Measurements from ENCODE around the gene ING5.
"Not testable (repeated sequence)": the region's sequence is repeated elsewhere in the genome, so short reads cannot be mapped to it uniquely, and the experiment has no call there.

ING5 gene

DNA sequence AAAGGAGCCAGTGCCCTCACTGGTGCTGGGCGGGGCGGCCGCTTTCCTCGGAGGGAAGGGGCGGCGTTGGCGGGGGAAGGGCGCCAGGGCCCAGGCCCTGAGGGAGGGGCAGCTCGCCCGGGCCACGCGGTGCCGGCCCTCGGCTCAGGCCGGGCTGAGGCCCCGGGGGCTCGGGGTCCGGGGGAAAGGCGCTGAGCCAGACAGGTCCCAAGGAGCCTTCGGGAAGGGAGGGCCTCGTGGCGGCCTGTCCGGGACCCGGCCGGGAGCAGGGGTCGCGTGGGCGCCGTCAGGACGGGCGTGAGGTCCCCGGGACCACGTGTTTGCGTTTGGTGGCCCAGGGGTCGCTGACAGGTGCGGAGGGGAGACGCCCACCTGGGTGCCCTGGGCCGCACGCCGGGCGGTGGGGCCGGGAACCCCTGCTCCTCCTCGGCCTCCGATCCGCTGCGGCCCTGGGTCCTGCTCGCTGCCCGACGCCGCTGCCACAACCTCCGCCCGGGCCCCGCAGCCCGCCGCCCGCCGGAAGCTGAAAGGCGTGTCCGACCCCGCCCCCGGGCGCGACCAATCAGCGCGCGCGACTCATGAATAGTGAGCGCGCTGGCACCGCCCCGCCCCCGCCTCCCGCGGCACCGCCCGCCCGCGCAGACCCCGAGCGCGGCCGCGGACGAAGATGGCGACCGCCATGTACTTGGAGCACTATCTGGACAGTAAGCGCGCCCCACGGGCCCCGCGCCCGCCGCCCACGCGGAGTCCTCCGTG lies at the start of gene ING5:
Gene ING5 (plus strand): TSS at position 641 of the 756 bp plus-strand sequence. CDS start 27 bp downstream, at position 668.
- DNase-seq, result no peak

DNA sequence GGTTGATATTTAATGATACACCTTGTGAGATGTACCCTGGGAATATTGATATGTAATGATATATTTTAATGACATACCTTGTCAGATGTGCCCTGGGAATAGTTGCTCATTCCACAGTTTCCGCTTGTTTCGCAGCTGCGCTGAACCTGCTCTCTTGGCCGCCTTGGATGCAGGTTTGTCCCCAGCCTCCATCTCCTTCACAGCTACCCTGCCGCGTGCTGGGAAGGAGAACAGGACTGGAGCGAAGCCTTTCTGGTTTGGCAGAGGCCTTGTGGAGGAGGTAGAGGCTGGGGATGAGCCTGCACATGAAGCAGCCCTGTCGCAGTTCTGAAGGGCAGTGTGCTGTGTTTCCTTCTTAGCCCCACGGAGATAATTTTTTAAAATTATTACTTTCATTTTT lies 49.7 kb upstream of the ING5 start:
- no peak for DNase-seq

DNA sequence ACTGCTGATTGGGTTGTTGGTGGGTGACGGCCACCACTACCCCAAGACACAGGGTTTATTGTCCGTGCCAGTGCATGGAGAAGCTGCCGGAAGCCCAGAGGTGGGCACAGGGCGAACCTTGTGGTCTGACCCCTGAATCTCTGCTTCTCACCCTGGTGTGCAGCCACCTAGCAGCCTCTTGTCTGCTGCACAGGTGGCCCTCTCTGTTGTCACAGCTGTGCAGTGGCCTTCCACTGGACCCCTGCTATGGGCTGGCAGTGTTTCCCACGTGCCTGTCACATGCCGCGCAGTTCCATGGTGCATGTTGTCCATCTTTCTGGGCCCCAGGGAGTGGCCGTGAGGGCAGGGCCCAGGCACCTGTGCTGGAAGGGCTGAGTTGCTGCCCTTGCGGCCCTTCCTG lies 49.1 kb upstream of the ING5 start:
- DNase-seq, result no peak

DNA sequence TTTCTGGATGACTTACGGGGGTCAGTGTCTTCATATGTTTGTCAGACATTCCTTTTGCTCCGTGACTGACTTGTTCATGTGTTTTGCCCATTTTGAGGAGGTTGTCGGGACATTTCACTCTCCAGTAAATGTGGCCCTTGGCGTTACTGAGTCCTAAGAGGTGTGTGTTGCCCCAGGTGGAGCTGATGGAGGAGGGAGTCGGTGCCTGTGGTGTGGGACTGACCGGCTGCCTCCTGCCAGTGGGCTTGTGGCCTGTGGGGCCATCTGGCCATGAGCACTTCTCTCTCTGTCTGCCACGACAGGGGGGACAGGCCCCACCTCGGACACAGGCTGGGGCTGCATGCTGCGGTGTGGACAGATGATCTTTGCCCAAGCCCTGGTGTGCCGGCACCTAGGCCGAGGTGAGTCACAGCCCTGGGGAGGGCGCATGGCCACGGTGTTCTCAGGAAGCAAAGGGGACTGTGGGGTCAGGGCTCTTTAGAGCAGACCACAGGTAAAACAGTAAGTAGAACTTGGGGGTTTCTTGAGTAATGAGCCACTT lies 48.6 kb upstream of the ING5 start:
- no peak for DNase-seq

DNA sequence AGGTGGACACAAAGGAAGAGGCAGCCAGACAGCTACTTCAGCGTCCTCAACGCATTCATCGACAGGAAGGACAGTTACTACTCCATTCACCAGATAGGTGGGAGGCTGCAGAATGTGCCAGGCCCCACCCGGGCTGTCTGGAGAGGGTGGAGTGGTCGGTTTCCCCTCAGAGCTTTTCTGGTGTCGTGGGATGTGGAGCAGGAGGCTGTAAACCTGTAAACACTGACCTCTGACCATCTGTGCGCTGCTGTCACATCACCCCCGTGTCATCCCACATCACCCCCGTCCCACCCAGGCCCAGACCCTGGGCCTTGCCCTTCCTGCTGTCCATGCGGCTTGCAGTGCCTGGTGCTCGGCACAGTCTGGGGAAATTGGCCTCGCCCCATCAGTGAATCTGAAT lies 47.3 kb upstream of the ING5 start:
- DNase-seq, result no peak

DNA sequence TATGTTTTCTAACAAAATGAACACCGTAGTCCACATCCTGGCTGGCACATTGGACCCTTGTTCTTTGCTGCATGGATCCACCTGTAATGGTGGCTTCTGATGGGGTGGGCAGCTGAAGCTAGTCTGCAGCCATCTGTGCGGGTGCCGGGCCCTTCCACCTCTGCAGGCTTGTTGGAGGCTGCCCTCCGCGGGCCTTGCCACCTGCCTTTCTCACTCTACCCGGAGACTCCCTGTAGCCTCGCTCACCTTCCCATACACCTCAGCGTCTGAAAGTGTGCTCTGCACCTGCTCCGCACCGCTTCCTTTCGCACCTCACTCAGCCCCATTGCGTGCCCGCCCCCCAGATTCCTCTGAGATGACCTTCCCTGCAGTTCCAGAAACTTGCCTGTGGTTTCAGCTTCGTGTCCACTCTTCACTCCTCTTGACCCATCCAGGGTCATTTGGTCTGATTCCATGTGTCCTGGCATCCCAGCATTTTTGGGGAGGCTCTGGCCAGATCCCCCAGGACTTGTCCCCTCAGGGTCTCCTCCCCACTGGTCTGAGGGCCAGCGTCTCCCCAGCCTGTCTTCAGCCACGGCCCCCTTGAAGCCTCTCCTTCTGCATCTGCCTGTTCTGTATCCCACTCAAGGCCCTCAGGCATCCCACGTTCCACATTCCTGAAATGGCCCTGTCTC lies 46.2 kb upstream of the ING5 start:
- DNase-seq, result no peak

DNA sequence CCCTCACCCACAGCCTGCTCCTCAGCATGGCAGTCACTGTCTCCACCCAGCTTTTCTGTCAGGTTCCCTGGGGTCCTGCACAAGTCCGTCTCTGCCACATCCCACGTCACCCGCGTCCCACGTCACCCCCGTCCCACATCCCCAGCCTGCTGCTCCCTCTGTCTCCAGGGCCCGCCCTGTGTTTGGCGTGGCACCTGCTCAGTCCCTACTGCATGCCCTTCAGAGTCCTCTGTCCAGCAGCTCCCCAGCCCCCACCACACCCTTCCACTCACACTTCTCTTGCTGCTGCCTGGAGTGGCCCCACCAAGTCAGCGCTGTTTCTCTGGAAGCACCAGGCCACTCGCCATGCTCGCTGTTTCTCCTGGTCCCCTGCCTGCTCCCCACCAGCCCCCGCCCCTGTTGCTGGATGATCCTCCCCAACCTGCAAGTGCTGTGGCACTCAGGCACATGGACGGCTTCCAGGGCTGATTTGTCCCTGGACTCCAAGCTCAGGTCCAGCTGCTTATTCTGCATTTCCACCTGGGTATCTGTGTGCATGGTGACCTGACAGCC lies 45.6 kb upstream of the ING5 start:
- DNase-seq, result no peak

DNA sequence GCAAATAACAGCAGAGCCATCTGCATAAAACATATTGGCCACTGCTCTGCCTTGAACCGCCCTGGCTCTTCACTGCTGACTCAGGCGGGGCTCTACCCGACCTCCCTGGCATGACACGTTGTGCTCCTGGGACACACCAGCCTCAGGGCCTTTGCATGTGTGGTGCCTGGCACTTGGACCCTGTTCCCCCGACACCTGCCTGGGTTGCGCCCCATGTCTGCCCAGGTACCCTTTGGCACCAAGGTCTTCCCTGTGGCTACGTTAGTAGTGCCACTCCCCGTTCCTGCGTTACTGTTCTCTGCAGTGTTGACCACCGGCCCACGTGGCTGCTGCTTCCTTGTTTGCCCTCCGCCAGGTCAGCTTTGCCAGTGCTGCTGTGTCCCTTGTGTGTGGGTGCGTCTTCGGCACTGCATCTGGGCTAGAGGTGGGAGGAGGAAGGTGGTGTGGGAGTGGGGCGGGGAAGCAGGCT lies 44.0 kb upstream of the ING5 start:
- no peak for DNase-seq

DNA sequence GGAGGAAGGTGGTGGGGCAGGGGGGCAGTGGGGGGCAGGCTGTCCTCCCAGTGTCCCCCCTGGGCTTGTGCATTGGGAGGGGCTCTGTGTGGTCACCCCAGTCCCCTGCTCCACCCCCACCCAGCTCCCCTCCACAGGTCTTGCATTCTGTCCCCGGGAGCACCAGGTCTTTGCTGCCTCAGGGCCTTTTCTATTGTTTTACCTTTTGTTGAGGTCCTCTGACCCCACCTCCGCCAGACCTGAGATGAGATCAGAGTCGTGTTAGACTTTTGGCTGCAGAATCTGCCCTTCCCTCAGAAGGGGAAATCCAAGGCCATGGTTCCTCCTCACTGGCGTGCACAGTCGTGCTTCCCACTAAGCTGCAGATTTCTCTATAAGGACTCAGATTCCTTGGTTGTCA lies 43.5 kb upstream of the ING5 start:
- no peak for DNase-seq

DNA sequence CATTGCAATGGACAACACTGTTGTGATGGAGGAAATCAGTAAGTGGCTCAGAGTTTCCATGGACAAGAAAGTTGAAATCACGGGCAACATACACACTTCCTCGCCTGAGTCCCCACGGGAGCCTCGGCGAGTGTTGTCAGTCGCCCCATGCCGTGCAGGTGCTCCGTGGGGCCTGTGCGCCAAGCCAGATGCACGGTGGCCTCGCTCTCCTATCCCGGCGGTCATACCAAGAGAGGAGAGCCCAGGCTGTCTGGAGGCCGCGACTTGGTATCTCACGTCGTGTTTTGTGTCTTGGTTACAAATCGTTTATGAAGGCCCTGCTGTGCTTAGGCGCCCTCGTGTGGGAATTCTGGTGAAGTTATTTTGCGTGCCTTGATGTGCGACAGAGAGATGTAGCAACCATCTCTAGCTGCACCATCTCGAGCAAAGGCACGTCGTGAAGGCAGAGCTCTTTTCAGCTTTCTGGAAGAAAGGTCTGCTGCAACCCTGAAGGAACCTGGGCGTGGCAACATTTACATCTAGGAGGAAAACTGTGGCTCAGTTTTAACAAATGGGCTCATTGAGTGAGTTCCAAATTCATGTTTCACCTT lies 42.6 kb upstream of the ING5 start:
- DNase-seq, result no peak

DNA sequence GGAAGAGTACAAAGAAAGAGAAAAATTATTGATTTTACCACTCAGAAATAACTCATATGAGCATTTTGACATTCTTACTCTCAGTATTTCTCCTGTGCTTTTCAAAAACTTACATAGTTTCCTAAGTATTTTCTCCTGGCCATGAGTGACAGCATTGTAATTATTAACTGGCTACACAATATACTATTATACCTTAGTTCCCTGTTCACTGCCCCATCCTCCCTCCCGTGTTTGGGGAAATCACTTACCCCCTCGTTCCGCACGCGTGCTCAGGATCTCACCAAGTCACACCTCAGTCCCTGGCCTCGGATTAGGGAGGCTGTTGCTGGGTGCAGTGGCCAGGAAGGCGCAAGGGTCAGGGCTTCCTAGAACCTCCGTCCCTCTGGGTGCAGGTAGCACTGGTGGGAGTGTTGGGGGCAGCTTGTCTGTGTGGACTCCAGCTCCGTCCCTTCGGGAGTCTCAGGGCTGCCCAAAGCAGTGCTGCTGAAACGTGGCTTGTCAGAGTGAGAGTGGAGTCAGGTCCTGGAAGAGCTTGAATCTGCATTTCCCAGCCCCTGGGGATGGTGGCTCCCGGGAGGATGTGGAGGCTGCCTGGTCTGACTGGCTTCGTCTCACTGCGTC lies 41.1 kb upstream of the ING5 start:
- no peak for DNase-seq

DNA sequence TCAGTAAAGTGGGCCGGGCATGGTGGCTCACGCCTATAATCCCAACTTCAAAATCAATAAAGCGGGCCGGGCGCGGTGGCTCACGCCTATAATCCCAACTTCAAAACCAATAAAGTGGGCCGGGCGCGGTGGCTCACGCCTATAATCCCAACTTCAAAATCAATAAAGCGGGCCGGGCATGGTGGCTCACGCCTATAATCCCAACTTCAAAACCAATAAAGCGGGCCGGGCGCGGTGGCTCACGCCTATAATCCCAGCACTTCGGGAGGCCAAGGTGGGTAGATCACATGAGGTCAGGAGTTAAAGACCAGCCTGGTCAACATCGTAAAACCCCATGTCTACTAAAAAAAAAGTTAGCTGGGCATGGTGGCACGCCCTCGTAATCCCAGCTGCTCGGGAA lies 39.1 kb upstream of the ING5 start:
- not testable (repeated sequence) for DNase-seq

DNA sequence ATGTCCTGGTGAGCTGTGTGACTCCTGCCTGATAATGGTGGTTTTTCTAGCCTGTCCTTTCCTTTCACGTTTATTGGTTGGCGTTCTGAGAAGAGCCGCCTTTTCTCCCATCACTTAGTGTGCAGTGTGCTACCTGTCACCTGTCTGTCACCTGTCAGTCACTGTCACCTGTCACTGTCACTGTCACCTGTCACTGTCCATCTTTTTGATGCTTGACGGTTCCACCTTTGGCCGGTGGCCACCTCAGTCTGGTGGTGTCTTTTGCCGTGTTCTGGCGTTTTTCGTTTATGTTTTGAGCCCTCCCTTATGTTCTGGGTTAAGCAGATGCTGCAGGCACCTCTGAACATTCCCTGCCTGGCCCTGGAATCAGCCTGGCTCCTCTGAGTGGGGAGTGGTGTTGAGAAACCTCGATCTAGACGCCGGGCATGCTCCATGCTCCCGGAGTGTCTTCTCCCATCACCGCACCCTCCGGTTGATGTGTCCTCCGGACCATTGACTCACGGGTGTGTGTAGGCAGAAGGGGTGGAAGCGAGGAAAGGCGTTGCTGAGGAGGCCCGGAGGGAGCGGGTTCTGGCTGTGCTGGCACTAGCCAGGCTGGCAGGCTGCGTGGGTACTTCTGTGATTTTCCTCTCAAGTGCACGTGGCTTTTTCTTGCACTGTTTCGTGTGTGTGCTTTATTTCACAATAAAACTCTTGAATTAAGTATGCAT lies 36.0 kb upstream of the ING5 start:
- no peak for DNase-seq

DNA sequence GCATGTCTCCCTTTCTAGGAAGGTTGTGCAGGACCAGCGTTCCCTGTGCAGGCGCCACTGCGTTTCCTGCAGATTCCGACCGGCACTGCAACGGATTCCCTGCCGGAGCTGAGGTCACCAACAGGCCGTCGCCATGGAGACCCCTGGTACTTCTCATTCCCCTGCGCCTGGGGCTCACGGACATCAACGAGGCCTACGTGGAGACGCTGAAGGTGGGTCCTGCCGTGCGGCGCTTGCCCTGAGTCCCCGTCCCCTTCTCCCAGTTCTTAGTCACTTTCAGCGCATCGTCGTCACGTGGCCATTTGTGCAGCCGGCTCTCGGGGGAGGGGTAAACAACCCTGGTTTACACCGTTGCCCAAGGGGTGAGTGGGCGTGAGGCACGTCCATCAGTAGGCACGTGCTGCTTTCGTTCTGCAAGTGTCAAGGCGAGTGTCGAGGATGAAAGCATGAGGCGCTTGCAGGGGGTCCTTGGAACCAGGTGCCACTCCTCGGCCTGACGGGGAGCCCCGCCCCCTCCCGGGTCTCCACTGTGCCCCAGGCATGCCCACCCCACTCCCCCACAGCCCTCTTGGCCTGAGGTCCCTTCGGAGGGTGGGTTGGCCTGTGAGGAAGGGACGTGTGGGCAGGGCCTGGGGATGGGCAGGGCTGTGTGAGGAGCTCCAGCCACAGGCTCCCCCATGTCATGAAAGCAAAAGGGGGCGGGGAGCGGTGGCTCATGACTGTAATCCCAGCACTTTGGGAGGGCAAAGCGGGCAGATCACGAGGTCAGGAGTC lies 35.0 kb upstream of the ING5 start:
- no peak for DNase-seq

DNA sequence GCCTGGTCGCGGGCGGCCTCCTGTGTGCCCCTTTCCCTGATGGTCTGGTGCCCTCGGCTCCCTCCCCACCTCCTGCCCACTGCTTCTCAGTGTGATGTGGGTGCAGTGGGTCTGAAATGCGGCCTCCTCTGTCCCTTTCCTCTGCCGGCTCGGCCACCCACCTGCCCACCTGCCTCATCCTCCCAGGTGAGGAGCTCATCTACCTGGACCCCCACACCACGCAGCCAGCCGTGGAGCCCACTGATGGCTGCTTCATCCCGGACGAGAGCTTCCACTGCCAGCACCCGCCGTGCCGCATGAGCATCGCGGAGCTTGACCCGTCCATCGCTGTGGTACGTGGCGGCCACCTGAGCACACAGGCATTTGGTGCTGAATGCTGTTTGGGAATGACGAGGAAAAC lies 33.5 kb upstream of the ING5 start:
- DNase-seq, result no peak

DNA sequence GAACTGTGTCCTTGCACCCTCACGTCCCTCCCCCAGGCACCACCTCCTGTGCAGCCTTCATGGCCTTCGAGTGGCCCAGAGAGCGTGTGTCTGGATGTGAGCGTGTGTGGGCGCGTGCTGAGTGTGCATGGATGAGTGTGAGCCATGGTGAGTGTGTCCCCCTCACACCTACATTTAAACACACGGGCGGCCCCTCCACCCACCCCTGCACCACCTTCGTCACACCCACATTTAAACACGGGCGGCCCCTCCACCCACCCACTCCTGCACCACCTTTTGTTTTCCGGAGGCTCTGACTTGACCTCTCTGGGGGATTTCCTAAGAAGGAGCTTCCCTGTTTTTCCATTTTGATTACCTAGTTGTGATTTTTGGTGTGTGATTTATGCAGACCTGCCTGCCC lies 33.0 kb upstream of the ING5 start:
- no peak for DNase-seq

DNA sequence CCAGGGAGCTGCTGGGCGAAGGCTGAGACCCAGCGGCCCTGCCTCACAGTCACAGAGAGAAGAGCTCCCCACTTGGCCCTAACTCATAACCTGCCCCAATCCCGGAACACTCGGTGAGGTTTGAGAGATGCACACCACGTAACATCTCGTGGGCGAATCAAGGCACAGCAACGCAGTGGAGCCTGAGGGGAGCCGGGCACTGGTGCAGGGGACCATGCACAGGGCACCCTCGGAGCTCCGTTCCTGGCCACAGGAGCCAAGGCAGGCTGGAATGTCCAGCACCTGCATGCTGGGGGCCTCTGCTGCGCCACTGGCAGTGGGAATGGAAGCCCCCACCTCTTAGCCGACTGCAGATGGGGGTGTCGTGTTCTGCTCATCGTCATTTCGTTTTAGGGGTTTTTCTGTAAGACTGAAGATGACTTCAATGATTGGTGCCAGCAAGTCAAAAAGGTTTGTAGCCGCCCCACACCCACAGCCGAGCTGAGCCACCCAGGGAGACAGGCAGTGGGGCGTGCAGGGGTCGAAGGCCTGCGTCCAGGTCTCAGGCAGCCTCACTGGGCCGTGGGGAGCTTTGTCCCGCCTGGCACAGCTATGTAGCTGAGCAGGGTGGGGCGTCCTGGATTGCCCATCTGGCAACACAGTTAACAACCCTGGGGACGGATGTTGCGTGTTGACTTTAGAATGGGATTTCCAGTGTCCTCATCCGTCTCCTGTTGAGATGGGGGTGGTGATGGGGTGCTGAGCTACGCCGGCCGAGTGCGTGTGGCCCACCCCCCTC lies 31.3 kb upstream of the ING5 start:
- no peak for DNase-seq

DNA sequence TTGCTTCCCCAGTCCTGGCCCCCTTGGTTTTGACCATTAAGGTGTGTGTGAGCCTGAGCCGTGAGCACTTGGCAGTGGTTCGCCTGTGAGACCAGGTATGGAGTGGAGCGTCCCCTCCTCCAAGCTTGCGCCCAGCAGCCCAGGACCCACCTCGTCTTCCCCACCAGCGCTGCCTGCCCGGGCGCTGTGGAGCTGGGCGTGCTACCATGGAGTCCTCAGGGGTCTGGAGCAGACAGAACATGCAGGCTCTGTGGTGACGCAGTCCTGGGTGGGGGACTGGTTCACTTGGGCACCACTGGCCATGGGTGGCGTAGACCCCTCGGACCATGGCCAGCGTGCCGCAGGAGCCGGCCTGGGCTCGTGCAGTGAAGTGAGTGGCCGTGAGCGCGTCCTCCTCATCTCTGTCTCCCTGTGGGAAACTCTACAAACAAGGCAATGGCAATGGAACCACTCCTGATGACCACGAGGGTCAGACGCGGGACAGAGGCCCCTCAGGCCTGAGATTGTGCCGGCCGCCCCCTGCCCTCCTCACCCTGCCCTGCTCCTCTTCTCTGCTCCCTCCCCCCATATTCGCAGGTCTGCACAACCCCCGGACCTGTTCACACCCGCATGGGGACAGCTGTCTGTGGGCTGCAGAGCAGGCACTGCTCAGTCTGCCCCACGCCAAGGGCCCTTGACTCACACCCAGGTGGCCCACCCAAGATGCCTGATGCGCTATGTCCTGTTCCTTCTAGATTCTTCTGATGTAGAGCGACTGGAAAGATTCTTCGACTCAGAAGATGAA lies 30.2 kb upstream of the ING5 start:
- DNase-seq, result no peak

DNA sequence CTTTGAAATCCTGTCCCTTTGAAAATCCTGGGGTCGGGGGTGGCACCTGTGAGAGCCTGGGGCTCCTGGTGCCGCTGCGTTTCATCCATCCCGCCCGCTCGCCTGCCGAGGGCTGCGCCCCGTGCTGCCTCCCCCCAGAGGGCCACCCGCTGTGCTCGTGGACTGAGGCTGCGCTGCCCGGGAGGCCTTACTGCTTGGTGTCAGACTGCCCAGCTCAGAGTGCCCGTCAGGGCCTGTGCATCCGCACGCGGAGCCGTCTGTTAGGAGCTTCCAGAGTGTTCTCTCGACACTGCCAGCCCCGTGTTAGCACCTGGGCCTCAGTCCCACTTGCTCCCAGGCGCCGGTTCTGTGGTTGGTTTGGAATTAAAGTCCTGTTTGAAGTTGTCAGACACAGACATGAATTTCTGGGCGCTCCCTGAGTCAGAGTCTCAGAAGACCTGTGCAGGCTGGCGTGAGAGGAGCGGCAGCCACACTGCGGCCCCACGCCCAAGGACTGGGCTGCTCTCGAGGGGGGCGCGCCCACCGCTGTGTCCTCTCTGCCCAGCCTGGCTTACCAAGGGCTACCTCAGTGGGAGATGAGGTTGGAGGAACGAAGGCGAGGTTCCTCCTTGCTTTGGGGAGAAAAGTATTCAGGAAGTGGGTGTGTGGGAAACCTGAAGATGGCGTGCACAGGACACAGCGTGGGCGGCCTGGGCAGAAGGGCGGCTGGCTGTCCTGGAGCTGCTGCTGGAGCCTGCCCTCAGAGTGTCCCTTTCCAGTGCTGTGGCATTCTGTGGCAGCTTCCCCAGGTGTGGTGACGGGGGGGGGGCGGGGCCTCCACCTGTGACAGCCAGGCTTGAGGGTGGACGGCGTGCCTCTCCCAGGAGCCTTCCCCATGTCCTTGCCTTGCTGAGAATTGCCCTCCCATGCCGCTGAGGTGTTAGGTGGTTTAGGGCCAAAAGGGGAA lies 29.3 kb upstream of the ING5 start:
- DNase-seq, result no peak
